ENCODE results near the gene CRYGN.

Gene CRYGN

GRCh38 chr7:151392002-151392401 is 47.9 kb downstream of the CRYGN start:
- DNase-seq (ENCODE audit: low read depth in 2 of 2) = no peak

- DNase-seq (ENCODE audit: low read depth in 2 of 2) = no peak
These were observed 48.6 kb downstream of the CRYGN start for GRCh38 chr7:151391358-151391730.

- DNase-seq (ENCODE audit: low read depth in 2 of 2) = no peak
These were observed 49.2 kb downstream of the CRYGN start for GRCh38 chr7:151390598-151391357.

DNA sequence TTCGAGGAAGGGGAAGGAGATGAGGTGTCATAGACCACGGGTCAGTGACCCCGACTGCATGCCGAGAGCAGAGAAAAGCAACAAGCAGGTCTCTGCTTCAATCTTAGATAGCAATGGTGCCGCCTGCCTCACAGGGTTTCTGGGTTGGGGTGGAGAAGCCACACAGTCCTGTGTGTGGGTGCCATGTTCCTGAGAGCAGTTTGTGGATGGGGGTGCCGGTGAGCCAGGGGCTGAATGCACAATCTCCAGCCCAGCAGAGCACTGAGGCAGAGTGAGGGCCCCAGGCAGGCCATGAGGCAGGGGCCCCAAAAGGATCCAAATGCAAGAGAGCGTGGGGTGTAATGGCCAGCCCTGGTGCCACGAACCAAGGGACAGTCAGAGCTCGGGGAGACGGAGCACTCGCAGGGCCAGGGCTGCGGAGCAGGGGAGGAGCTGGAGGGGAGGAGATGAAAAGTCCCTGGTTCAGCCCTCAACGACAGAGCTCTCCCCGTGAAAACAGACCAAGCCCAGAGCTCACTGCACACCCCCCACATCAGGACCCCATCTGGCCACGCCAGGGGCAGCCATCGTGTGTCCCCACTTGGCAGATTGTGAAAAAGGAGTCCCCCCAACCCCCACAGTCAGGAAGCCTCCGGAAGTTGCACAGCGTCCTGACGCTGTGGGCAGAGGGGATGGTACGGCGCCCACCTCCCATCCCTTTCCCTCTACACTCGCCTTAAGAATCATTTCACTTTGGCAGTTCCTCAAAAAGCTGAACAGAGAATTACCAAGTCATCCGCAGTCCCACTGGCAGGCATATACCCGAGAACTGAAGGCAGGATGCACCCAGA is 50.0 kb downstream of the CRYGN start:
- DNase-seq (ENCODE audit: low read depth in 2 of 2) = no peak

GRCh38 chr7:151389096-151389767 is 50.7 kb downstream of the CRYGN start:
- DNase-seq (ENCODE audit: low read depth in 2 of 2) = no peak

GRCh38 chr7:151388430-151388829 is 51.5 kb downstream of the CRYGN start:
- DNase-seq (ENCODE audit: low read depth in 2 of 2) = no peak

DNA sequence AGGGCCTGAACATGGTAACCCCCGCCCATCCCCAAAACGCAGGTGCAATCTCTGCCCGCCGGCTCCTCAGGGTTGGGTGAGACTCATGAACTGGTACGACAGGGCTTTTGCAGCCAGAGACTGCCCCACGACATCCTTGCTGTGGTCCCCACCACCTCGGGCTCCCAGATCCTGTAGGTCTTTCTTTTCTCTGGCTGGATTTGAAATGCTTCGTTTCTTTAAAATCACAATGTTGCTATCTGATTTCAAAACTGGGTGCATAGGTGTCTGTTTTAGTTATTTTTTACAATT is 52.0 kb downstream of the CRYGN start:
- no peak for DNase-seq (ENCODE audit: low read depth in 2 of 2)

GRCh38 chr7:151387161-151388006 is 52.6 kb downstream of the CRYGN start:
- no peak for DNase-seq (ENCODE audit: low read depth in 2 of 2)

DNA sequence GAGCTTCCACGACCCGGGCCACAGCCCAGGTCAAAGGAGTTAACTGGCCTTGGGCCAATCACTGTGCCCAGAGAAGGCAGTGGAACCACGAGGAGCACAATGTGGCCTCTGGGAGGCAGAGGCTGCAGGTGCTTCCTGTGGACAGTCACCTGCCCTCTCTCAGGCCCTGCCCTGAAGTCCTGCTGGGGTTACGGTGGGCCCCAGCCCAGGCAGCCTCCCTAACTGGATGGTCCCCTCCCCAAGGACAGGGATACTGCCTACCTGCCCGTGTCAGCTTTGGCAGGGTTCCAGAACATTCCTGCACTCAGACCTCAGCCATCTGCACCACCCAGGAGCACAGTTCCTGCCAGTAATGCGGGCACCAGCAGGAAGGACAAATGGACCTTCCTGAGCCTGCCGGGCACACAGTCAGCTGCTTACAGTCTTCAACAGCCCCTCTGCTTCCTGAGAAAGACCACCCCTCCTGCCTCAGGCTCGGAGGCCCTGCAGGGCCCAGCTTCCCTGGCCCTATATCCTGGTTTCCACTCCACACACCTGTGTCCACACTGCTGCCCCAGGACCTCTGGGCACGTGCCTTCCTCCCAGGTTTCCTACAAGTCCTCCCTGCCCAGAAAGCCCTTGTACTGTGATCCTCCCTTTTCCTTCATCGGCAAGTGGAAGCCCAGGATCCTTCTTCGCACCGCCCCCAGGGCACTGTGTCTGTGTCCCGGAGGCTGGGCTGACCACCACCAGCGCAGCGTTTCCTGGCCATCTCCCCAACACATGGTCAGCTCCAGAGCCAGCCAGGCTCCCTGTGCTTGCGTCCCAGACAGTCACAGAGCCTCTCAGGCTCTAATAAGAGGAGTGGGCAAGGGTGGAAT is 53.4 kb downstream of the CRYGN start:
- DNase-seq (ENCODE audit: low read depth in 2 of 2) = no peak

DNA sequence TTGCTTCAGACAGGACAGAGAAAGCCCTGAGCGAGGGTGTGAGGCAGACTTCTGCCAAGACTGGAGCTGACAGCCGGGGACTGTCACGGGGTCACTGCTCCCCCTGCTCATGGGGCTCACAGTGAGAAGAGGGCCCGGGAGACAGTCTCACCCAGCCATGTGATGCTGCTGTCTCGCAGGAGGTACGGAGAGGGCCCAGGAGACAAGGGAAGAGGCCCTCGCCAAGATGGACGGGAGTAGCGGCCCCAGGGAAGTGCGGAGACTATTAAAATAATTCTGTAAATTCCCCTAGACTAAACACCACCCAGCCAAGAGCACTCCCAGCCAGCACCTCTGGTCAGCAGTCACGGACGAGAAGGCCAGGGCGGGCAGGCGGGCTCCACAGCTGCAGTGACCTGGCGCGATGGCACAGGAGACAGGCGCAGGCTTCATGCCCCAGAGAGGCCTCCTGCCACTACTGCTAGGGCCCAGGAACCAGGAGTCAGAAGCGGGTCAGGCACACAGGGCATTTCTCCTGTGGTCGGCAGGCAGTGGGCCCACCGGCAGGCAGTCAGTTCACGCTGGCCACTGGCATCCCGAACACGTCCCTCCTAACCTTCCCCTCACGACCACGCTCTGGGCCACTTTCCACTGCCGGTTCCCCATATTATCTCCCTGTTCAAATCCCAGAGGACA is 54.2 kb downstream of the CRYGN start:
- DNase-seq (ENCODE audit: low read depth in 2 of 2) = no peak

- no peak for DNase-seq (ENCODE audit: low read depth in 2 of 2)
These were observed 54.9 kb downstream of the CRYGN start for GRCh38 chr7:151384776-151385625.

DNA sequence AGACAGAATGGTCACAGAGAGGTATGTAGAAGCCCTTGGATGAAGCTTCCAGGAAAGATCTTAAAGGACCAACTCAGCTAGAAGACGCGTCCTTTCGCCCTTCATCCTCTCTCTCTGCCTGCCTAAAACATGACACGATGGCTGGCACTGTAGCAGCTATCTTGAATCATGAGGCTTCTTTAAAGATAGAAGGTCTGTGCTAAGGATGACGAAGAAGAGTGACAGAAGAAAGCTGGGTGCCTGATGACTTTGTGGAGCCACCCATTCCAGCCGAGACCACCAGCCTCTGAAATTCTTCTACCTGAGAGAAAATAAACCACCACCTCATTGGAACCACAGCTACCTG is 55.6 kb downstream of the CRYGN start:
- no peak for DNase-seq (ENCODE audit: low read depth in 2 of 2)

DNA sequence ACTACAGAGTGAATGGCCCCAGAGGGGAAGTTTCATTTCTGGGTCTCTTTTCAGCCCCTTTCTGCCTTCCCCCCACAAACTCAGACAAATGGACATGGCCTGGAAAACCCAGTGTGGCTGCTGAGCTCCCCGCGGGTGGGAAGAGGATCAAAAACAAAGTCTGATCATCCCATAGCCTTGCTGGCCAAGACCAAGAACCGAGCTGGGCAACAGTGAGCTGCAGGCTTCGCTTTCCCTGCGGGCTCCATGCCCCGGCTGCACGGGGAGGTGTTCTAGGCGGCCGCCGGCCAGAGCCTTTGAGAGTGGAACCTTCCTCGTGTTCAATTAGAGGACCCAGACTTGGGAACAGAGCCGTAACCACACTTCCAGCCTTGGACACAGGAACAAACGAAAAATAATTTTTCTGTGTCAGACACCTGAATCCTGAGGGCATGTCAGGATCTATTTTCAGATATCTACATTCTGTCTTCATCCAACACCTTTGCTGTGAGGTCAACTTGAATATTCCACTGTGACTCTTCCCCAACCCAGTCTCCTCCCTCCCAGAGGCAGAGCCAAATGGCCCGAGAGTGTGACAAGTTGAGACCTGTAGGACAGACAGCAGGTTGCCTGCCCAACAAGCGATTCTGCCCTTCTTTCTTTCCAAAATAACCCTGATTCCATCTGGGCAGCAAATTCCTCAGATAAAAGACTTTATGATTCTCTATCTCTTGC is 56.1 kb downstream of the CRYGN start:
- no peak for DNase-seq (ENCODE audit: low read depth in 2 of 2)

DNA sequence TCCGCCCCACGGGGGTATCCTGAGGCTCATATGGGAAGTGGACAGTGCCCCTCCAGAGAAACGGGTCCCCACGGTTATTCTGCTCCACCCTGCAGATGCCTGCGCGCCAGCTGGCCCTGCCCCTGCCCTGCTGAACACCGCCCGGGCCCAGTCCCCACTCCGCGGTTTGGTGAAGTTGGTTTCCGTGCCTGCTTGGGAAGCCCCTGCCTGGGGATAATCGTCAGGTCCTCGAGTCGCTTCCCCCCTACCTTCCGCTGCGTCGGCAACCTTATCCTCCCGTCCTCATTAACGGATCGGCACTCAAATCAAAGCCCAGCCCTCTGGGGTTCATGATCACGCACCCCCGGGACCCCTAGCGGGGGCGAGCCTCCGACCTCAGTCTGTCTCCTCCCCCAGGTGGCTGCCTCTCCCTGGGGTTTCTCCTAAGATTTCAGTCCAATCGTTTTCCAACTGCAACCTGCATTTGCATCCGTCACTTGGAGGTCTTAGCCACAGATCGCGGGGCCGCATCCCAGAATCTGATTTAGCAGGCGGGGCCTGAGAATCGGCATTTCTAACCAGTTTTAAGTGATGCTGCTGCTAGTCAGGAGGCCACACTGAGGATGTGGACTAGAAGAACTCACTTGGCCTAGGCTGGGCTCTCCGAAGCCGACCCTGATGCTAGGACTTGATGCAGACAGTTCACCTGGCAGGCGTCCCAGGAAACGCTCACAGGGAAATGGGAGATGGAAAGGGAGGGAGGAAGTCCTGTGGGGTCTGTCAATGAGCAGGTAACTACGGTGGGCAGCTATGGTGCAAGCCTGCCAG is 57.7 kb downstream of the CRYGN start:
- DNase-seq (ENCODE audit: low read depth in 2 of 2) = no peak

DNA sequence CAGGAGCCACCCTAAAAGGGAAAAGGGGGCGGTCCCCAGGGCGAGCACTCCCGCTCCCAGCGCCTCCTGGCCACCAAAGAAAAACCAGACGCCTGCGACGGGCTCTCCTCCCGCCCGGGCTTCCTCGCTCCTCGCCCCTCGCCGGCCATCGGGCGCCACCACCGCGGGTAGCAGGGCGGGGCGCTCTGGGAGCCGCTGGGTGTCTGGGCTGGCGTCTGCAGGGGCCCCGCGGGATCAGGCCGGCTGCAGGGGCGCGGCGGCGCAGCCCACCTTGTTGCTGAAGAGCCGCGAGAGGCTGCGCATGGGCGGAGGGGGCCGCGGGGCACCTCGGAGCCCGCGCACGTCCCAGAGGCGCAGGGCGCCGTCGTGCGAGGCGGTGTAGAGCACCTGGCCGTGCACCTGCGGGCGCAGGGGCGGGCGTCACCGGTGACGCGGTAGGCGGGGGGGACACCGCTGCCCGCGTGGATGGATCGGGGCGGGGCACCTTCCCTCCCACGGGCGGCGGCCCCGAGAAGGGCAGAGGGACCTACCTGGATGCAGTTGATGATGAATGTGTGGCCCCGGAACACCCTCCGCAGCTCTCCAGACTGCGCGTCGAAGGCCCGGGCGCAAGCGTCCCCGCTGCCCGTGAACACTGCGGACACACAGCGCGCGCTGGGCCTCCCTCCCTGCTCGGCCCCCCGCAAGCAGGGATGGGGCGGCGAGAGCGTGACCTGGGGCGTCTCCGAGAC is 58.4 kb downstream of the CRYGN start:
- DNase-seq (ENCODE audit: low read depth in 2 of 2) = no peak

DNA sequence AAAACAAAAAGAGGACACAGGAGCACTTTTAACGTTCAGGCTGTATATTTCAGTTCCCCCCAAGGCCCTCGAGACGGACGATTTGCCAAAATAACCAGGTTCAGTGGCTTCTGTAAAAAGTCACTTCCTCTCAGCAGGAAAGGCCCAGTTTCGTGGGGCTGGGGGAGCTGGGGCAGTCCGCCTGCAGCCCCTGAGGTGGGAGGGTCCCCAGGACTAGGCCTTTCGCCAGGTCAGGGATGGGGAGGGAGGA is 58.9 kb downstream of the CRYGN start:
- no peak for DNase-seq (ENCODE audit: low read depth in 2 of 2)

- no peak for DNase-seq (ENCODE audit: low read depth in 2 of 2)
These were observed 59.5 kb downstream of the CRYGN start for GRCh38 chr7:151380199-151381097.

Measured in stimulated activated CD4-positive, alpha-beta T cell treated with anti-CD3 and anti-CD28 coated beads, Interleukin-12 subunit alpha, Interleukin-12 subunit beta, amount 100 ng/mL, for 24 hours (primary cell).